T follicular helper cell (primary cell): ENCODE measurements around the gene CD274.
"Not testable (repeated sequence)": the region's sequence is repeated elsewhere in the genome, so short reads cannot be mapped to it uniquely, and the experiment has no call there.

ENCODE experiments used
- DNase-seq: peaks from one replicate; pipeline ENCODE4 v3.0.0-alpha.2; 2020; ENCODE audit warnings: low read depth
- total RNA-seq, 2 experiments: gene quantifications; one replicate each; lab custom pipeline; 2026; lab: John Stamatoyannopoulos, UW

Gene CD274
- 12.4 to 174 reads per million in 2 experiments for total RNA-seq

- DNase-seq: peak; percentile 57
Measured at GRCh38 chr9:5450359-5451091, at the start of gene CD274. Gene CD274, plus strand, starts transcription at chr9:5450542. Its CDS starts 5,572 bp downstream, at chr9:5456114.

DNA sequence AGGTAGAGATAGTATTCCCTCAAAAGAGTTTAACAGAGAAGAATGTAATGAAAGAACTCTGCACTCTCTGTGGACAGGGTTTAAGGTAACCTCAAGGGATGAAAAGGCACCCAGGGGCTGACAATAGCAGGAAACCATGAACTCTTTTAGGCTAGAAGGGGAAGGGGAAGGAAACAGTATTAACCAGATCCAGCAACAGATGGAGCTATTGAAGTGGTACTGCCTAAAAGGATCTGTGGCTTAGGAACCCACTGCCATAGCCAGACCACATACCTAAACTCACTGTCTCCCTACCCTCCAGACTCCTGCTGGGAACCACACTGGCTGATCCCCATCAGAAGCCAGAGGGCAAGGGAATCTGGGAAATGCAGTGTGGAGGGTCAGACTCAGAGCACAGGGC lies 48.1 kb upstream of the CD274 start:
- DNase-seq: no peak

GRCh38 chr9:5408596-5408995 lies 41.7 kb upstream of the CD274 start:
- DNase-seq: no peak

DNA sequence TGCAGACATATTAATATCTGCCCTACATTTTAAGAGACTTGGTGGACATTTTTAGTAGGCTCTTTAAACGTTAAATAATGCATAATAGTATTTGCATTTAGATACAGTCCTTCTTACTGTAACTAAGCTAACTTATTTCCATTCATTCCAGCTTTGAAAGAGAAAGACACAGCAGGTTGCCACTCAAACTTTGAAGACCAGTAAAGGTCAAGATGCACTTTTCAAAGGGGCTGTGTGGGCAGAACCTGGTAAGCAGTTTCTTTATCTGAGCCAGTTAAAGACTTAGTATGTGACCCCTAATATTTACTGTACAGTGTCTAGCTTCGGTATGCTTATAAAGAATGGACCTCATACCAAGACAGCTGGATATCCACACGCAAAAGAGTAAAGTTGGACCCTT lies 33.4 kb upstream of the CD274 start:
- no peak for DNase-seq

GRCh38 chr9:5418481-5418880 lies 31.9 kb upstream of the CD274 start:
- DNase-seq: no peak

DNA sequence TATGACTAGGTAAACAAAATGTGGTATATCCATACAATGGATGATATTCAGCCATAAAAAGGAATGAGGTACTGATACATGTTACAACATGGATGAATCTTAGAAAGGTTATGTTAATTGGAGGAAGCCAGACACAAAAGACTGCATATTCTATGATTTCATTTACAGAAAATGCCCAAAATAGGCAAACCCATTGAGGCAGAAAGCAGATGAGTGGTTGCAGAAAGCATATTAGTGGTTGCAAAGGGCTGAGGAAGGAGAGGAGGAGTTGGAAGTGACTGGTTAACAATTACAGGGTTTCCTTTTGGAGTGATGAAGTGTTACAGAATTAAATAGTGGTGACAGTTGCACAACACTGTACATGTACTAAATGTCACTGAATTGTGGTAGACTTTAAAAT lies 30.4 kb upstream of the CD274 start:
- no peak for DNase-seq

DNA sequence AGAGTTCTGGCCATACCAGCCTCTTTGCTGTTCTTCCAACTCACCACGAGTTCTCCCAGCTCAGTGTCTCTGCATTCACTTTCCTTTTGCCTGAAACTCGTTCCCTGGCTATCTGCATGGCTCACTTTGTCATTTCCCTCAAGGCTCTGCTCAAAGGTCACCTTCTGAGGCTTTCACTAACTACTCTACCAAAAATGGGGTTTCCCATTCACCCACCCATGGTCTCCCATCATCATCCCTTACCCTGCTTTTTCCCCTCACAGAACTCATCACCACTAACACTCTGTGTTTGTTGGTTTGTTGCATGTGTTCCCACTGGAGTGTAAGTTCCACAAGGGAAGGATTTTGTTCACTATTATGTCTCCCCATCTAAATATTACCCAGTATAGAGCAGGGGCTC lies 29.2 kb upstream of the CD274 start:
- no peak for DNase-seq

DNA sequence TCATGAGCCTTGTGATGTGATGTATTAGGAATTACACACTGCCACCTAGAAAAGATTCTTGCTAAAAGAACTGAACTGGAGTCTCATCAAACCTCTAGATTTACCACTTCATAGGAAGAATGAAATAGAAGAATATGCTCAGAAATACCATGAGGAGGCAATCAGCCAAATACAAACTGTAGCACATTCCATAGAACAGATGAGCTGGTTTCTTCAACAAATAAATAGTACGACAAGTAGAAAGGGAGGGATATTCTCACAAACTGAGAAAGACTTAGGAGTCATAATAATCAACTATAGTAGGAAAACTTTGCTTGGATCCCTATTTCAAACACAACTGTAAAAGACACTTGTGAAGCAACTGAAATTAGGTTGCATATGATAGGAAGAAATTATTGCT lies 28.1 kb upstream of the CD274 start:
- no peak for DNase-seq

DNA sequence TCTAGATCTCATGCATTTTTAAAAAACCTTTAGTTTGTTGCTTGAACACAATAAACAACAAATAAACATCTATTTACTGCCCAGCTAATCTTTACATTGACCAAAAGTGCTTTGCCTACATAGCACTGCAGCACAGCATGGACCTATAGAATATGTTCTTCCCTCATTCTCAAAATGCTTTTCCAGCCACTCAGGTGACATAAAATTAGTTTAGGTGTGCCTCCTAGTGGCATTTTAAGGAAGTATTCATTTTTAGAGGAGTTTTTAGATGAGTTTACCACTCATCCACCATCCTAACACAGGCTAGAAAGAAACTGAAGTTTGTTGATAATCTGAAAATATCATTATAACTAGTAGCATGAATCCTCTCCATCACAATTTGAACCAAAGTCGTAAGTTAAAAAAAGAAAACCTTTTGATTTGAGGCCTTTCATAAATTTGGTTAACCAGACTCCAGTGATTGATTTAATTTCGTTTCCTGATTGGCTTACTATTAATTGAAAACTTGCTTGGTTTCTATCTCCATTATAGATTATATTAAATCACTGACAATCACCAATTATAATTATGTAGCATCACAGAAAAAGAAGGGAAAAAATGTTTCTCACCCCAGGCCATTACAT lies 25.2 kb upstream of the CD274 start:
- DNase-seq: no peak

GRCh38 chr9:5427005-5427404 lies 23.3 kb upstream of the CD274 start:
- no peak for DNase-seq

GRCh38 chr9:5428172-5428571 lies 22.2 kb upstream of the CD274 start:
- DNase-seq: no peak

DNA sequence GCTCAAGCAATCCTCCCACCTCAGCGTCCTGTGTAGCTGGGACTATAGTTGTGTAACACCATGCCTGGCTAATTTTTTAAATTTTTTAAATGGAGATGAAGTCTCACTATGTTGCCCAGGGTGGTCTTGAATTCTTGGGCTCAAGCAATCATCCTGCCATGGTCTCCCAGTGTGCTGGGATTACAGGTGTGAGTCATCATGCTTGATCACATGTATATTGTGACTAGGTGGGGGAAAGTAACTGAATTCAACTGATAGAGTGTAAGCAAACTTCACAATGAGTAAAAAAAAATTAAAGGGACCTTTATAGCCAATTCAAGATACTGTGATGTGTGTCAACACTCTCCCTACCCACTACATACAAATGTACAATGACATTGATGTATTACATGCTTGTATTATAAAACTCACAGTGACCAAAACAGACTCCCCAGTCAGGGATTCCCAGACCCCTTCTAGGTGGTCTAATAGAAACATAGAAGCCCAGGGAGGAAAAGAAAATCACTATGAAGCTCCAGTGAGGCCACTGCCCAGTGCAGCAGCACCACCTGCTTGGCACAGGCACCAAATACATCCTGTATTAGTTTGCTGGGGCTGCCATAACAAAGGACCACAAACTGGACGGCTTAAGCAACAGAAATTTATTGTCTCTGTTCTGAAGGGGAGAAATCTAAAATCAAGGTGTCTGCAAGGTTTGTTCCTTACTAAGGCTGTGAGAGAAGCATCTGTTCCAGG lies 21.4 kb upstream of the CD274 start:
- DNase-seq: no peak

DNA sequence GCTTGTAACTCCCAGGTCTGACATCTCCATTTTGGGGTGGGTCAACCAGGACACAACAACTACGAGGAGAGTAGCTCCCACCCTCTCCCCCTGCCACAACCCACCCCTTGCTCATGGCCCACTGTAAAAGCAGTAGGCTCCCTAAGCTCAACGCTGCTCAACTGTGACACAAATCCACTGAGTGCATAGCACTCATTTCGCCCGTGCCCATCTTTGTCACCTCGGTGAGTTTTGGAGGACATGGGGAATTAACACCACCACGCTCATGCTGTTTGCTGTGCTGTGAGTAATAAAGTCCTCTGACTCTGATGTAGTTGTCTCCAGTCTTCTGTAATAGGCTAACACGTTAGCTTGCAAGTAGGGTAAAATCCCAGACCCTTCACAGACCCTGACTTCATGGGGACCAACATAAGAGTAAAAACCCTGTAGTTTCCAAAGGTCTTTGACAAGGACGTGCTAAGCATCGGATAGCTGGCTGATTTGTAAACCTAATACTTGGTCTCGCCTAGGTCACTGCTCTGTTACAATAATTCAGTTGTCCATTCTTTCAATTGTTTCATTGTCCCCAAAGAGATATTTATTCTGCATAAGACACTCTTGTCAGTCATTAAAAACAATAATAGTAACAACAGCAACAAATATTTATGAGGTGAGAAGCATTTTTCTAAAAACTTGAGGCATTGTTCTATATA lies 20.3 kb upstream of the CD274 start:
- DNase-seq: no peak

GRCh38 chr9:5430912-5431311 lies 19.4 kb upstream of the CD274 start:
- no peak for DNase-seq

DNA sequence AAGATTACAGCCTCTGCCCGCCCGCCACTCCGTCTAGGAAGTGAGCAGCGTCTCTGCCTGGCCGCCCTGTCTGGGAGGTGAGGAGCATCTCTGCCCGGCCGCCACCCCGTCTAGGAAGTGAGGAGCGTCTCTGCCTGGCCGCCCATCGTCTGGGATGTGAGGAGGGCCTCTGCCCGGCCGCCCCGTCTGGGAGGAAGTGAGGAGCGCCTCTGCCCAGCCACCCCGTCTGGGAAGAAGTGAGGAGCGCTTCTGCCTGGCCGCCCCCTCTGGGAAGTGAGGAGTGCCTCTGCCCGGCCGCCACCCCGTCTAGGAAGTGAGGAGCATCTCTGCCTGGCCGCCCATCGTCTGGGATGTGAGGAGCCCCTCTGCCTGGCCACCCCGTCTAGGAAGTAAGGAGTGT lies 17.5 kb upstream of the CD274 start:
- DNase-seq: not testable (repeated sequence)

GRCh38 chr9:5433328-5433727 lies 17.0 kb upstream of the CD274 start:
- DNase-seq: not testable (repeated sequence)

DNA sequence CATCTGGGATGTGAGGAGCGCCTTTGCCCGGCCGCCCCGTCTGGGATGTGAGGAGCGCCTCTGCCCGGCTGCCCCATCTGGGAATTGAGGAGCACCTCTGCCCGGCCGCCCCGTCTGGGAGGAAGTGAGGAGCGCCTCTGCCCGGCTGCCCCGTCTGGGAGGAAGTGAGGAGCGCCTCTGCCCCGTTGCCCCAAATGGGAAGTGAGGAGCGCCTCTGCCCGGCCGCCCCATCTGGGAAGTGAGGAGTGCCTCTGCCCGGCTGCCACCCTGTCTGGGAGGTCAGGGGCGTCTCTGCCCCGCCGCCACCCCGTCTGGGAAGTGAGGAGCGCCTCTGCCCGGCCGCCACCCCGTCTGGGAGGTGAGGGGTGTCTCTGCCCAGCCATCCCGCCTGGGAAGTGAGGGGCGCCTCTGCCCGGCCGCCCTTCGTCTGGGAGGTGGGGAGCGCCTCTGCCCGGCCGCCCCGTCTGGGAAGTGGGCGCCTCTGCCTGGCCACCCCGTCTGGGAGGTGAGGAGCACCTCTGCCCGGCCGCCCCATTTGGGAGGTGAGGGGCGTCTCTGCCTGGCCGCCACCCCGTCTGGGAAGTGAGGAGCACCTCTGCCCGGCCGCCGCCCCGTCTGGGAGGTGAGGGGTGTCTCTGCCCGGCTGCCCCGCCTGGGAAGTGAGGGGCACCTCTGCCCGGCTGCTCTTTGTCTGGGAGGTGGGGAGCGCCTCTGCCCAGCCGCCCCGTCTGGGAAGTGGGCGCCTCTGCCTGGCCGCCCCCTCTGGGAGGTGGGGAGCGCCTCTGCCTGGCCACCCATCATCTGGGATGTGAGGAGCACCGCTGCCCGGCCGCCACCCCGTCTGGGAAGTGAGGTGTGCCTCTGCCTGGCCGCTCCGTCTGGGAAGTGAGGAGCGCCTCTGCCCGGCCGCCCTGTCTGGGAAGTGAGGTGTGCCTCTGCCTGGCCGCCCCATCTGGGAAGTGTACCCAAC lies 16.2 kb upstream of the CD274 start:
- DNase-seq: not testable (repeated sequence)

DNA sequence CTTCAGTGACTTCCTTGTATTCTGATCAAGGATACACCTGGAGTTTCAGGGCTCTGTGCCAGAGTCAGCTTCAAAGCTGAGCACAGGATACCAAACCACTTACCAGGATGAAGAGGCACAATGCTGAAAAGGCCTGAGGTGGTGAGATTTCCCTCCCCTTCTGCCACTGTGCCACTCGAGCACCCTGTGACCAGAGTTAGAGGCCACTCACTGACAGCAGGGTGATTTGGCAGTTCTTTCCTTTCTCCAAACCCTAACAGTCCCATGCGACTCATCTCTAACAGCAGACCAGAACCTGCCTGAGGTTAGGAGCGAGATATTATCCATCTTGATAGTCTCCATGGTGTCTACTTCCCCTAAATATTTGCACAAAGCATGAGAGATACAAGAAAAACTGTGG lies 14.4 kb upstream of the CD274 start:
- no peak for DNase-seq

DNA sequence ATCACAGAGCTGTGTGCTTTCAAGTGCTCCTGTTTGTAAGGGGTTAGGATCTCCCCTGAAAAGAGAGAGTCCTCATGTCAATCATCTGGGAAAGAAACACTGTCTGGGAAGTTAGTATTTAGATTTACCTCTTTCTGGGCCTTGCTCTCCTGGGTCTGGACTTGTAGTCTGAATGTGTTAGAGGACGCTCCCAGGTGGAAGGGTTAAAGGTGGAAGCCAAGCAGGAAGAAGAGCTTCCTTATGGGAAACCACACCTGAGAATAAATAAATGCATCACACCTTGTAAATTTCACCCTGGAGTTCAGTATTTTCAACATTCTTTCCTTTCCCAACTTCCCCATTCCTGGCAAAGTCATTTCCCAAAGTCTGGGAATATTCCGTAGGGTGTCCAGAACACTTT lies 13.9 kb upstream of the CD274 start:
- DNase-seq: no peak

DNA sequence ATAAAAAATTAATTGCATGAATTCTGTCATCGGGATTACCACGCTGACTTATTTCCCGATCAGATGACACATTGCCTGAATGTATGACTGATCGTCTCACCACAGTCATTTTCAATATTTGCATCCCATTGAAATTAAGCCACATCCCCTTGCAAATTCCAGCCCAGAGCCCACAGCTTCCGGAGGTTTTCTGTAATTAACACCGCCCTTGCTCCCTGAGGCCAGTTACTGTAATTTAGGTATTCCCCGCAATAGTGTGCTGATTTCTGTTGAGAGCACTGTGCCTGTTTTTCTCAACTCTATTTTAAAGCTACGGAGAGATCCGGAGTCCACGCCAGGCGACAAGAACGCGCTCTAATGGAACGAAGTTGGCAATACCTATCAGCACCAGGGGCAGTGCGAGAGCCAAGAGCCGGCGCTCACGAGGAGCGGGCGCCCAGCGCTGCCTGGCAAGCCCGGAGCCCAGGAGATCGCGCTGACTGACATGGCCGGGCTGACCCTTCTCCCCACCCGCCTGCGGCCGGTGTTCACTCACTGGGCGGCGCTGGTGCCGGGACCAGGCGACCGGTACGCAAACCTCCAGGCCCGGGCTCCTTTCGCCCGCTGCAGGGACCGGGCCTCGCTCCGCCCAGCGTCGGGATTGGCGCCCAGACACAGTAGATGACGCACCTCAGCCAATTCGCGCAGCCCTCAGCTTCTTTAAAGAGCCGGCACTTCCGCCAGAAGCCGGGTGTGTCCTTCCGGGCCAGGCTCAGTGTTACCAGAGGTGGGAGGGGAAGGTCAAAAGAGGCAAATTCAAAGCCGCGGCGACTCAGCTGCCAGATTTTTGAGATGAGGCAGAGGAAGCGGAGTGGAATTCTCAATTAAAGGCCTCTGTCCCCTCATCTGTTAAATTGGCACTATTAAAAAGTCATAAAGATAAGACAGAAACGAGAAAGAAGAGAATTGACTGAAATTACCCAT lies 12.8 kb upstream of the CD274 start, which contains the start of gene PLGRKT:
PLGRKT (minus strand) TSS at position 672 of the 963 bp plus-strand sequence. CDS start 5,948 bp downstream, outside the sequence.
- peak; percentile 85 for DNase-seq
